Islet of Langerhans (tissue), 1 donor: ENCODE results near the gene OR5AS1.
"Not testable (repeated sequence)": the region's sequence is repeated elsewhere in the genome, so short reads cannot be mapped to it uniquely, and the experiment has no call there.

Experiments used
- FAIRE-seq: peaks from one replicate; lab custom pipeline; 2011; peaks lifted over from hg19 to GRCh38; lab: Jason Lieb, UNC

OR5AS1 gene

GRCh38 chr11:56027354-56027753, at the start of gene OR5AS1:
OR5AS1 (plus strand) TSS chr11:56027654; CDS start chr11:56030419, 2,765 bp downstream.
- no peak for FAIRE-seq

- FAIRE-seq, result no peak
Observed at GRCh38 chr11:55994525-55994924, 32.9 kb upstream of the OR5AS1 start, which contains the start of gene OR5F1. OR5F1 (minus strand) TSS chr11:55994625; CDS start chr11:55994625, 0 bp downstream.

GRCh38 chr11:56010716-56011115, 16.7 kb upstream of the OR5AS1 start:
- FAIRE-seq, result no peak

- no peak for FAIRE-seq
Observed at GRCh38 chr11:56013805-56014204, 13.6 kb upstream of the OR5AS1 start.

- no peak for FAIRE-seq
Observed at GRCh38 chr11:56045538-56045937, 18.1 kb downstream of the OR5AS1 start.

- FAIRE-seq, result no peak
Observed at GRCh38 chr11:56048480-56048879, 21.0 kb downstream of the OR5AS1 start.

- FAIRE-seq, result no peak
Observed at GRCh38 chr11:56049487-56049886, 22.0 kb downstream of the OR5AS1 start.

GRCh38 chr11:56056366-56056765, 28.9 kb downstream of the OR5AS1 start:
- not testable (repeated sequence) for FAIRE-seq

GRCh38 chr11:56057661-56058237, 30.3 kb downstream of the OR5AS1 start:
- FAIRE-seq, result not testable (repeated sequence)

- not testable (repeated sequence) for FAIRE-seq
Observed at GRCh38 chr11:56058260-56058780, 30.9 kb downstream of the OR5AS1 start.

GRCh38 chr11:56066980-56067379, 39.5 kb downstream of the OR5AS1 start:
- FAIRE-seq, result no peak
